NK-92 (cell line): ENCODE data around the gene NDUFB2.
"Not testable (repeated sequence)": the region's sequence is repeated elsewhere in the genome, so short reads cannot be mapped to it uniquely, and the experiment has no call there.

ENCODE experiments used
- DNase-seq: peaks from one replicate; lab custom pipeline; 2025; ENCODE audit not compliant: unreplicated experiment; lab: John Stamatoyannopoulos, UW

Gene NDUFB2

GRCh38 chr7:140672382-140673062, 24.0 kb upstream of the NDUFB2 start, which contains the start of gene ADCK2:
Gene ADCK2 (plus strand): TSS chr7:140672945. CDS start chr7:140673331, 386 bp downstream.
- DNase-seq = no peak

- DNase-seq = no peak
Measured at GRCh38 chr7:140673063-140673773, 23.3 kb upstream of the NDUFB2 start.

DNA sequence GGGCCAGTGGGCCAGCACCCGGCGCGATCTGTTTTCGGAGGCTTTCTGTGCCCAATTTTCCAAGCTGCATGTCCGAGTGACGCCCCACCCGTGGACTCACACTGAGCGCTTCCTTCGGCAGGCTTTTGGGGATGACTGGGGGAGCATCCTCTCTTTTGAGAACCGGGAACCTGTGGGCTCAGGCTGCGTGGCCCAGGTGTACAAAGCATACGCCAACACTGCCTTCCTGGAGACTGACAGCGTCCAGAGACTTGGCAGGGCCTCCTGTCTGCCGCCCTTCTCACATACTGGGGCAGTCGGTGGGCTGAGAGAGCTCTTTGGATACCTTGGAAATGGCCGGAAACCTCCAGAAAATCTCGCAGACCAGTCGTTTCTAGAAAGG, 22.7 kb upstream of the NDUFB2 start:
- no peak for DNase-seq

GRCh38 chr7:140674356-140674800, 22.1 kb upstream of the NDUFB2 start:
- no peak for DNase-seq

GRCh38 chr7:140674899-140675701, 21.4 kb upstream of the NDUFB2 start:
- no peak for DNase-seq

- no peak for DNase-seq
Measured at GRCh38 chr7:140675726-140676125, 20.8 kb upstream of the NDUFB2 start.

GRCh38 chr7:140676306-140676705, 20.2 kb upstream of the NDUFB2 start:
- no peak for DNase-seq

DNA sequence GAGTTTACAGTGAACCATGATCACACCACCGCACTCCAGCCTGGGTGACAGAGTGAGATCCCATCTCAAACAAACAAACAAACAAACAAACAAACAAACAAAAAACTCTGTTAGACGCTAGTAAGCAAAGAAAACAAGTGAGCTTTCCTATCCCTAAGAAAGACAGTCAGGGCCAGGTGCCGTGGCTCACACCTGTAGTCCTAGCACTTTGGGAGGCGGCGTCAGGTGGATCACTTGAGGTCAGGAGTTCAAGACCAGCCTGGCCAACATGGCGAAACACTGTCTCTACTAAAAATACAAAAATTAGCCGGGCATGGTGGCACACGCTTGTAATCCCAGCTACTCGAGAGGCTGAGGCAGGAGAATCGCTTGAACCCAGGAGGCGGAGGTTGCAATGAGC, 19.6 kb upstream of the NDUFB2 start:
- DNase-seq = not testable (repeated sequence)

GRCh38 chr7:140677496-140677895, 19.0 kb upstream of the NDUFB2 start:
- no peak for DNase-seq

DNA sequence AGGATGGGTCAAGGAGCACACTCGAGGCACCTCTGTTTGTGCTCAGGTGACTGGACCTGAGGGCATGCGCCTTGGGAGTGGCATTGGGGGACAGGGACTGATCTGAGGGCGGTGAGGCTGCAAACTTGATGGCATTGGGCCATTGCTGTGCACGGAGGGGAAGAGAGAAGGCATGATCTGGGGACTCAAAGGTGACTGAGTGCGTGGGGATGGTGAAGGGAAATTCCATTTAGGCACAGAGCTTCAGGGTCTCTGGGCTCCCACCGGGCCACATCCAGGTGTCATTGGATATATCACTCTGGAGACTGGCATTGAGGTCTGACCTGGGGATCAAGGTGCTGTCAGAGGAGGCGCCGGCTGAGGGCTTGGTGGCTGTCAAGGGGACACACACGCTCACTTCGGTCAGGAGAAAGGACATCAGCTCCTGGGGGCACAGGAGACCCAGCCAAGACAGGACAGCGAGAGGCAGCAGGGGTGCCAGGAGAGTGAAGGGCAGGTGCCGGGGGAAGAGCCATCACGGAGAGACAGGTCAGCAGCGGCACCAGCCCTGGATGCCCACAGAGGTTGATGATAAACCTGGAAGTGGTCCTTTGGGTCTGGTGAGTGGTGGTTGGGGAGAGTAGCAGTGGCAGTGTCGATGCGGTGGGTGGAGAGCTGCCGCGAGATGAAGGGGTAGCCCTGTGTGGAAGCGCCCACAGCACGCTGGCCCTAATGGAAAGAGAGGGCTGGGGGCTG, 18.3 kb upstream of the NDUFB2 start:
- DNase-seq = no peak

- no peak for DNase-seq
Measured at GRCh38 chr7:140678816-140679130, 17.7 kb upstream of the NDUFB2 start.

GRCh38 chr7:140679186-140679585, 17.3 kb upstream of the NDUFB2 start:
- no peak for DNase-seq

- DNase-seq = no peak
Measured at GRCh38 chr7:140680886-140681285, 15.6 kb upstream of the NDUFB2 start.

GRCh38 chr7:140681766-140682165, 14.7 kb upstream of the NDUFB2 start:
- no peak for DNase-seq

DNA sequence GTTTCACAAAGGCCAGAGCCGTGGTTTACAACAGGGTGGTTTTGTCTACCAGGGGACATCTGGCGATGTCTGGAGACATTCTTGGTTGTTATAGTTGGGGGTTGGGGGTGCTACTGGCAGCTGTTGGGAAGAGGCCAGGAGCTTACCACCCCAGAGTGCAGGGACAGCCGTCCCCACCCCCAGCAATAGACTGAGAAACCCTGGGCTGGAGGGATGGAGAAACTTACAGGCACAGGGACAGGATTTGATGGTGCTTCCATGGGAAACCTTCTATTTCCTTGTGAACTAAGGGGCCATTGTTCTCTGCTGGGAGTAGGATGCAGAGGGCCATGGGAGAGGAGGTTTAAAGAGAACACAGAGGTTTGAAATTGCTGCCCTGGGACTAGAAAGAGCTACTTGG, 12.9 kb upstream of the NDUFB2 start:
- no peak for DNase-seq

DNA sequence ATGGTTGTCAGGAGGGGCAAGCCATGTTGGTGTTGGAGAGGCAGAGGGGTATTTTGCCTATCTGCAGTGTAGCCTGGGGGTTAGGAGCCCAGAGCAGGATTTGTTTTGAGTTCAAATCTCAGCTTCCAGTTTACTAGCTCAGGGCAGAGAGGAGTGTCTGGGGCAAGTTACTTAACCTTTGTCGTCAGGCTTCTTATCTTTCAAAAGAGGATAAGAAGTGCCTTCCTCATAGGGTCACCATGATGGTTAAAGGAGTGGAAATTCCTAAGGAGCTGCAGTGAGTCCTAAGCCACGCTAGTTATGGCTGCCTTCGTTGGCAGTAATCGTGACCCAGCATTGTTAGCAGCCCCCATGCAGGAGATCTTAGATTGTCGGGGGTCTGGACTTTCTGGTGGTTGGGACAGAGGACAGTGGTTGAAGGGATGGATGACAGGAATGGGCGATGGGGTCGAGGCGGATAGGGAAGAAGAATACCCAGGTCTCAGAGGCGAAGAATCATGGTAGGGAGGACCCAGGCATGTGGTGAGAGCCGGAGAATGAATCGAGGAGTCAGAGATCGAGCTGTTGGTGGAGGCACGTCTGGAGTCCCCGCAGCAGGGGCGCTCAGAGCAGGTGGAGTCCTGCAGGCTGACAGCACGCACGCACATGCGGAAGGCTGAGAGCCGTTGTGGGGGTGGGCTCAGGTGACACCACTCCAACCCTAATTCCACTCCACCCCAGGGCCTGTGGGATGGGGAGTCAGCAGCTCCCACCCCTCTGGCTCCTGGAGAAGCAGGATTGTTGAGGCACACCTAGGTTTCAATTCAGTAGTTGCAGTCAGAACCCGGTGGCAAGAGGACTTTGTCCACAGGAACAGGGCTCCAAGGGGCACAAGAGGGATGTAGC, 12.2 kb upstream of the NDUFB2 start:
- no peak for DNase-seq

GRCh38 chr7:140685407-140686087, 11.0 kb upstream of the NDUFB2 start:
- no peak for DNase-seq

GRCh38 chr7:140686921-140687320, 9.6 kb upstream of the NDUFB2 start:
- DNase-seq = no peak

DNA sequence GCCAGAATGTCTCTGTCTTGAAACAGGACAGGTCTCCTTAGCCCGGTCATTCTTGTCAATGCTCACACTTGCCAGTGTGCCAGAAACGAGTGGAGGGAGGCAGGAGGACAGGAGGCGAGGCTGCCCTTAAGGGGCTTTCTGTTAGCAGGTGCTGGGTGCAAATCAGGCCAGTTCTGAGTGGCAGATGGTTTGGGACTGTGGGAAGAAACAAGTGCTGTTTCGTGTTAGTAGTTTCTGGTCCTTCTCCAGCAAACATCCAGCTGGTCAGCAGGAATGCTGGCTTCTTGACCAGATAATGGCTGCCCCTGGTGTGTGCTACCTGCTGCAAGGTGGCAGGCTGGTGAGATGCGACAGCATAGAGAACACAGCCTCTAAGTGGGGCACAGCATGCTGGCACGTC, 8.2 kb upstream of the NDUFB2 start:
- DNase-seq = no peak
